Femur (tissue), 1 donor: ENCODE data around the gene MRPL14.

Experiments used
- DNase-seq: peaks from one replicate; pipeline ENCODE4 v3.0.0-alpha.2; 2017

MRPL14 gene

GRCh38 chr6:44127186-44128019 lies at the start of gene MRPL14, which contains the start of gene TMEM63B:
Gene MRPL14, minus strand, starts transcription at chr6:44127452. Its CDS starts 10,841 bp downstream, at chr6:44116611.
Gene TMEM63B, plus strand, starts transcription at chr6:44127554. Its CDS starts 7,031 bp downstream, at chr6:44134585.
- DNase-seq: peak; percentile 95

DNA sequence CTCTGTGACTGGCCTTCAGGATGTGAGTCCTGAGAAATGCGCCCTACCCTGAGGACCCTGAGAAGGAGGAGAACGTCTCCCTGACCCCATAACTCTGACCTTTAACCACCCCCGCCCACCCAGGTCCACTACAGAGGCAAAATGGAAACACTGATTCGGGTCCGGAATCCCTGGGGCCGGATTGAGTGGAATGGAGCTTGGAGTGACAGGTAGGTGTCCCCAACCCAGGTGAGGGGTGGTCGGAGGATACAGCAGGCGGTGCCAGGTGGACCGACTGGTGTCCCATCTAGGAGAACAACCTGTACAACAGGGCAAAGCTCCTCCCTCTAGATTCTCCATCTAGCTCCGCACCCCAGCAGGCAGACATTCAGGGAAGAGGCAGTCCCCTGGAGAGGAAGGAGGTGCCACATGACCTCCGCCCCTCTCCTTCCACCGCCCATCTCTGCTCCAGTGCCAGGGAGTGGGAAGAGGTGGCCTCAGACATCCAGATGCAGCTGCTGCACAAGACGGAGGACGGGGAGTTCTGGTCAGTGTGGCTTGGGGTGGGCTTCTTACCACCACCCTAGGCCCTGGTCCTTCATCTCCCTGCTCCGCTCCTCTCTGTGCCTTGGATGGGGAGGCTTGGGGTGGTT lies 49.0 kb upstream of the MRPL14 start:
- no peak for DNase-seq

DNA sequence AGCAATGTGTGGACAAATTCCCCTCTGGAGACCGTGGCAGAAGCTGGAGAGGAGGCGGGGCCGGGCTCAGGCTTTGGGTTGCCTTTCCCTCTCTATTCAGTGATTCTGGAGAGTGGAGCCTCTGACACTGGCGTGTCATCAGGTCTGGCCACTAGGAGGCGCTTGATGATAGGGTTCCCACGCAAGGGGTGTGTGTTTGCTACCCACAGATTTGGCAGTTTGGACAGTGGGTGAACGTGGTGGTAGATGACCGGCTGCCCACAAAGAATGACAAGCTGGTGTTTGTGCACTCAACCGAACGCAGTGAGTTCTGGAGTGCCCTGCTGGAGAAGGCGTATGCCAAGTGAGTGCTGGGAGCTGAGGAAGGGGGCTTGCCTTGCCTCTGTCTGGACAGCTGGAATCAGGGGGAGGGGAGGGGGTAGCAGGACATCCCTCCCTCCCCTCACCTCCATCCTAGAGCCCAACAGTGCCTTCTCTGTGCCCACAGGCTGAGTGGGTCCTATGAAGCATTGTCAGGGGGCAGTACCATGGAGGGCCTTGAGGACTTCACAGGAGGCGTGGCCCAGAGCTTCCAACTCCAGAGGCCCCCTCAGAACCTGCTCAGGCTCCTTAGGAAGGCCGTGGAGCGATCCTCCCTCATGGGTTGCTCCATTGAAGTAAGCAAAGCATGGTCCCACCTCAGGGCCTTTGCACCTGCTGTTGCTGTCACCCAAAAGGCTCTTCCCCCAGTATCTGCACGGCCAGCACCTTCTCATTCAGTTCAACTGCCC lies 45.7 kb upstream of the MRPL14 start:
- peak; percentile 91 for DNase-seq

DNA sequence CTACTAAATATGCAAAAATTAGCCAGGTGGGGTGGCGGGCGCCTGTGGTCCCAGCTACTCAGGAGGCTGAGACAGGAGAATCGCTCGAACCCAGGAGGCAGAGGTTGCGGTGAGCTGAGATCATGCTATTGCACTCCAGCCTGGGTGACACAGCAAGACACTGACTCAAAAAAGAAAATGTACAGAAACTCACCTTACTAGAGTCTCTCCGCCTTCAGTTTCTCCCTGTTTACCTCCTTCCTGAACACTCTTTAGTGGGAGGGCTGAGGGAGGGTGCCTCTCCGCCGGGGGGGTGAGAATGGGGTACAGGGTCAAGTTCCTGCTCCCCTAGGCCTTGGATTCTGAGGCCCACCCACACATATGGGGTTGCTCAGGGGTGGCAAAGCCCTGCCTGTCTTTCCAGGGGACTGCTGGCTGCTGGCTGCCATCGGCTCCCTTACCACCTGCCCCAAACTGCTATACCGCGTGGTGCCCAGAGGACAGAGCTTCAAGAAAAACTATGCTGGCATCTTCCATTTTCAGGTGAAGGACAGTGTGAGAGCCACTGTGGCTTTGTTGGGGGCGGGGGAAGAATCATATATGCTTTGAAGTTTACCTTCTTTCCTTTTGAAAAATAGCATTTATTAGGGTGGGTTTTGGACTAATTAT lies 44.8 kb upstream of the MRPL14 start:
- no peak for DNase-seq

DNA sequence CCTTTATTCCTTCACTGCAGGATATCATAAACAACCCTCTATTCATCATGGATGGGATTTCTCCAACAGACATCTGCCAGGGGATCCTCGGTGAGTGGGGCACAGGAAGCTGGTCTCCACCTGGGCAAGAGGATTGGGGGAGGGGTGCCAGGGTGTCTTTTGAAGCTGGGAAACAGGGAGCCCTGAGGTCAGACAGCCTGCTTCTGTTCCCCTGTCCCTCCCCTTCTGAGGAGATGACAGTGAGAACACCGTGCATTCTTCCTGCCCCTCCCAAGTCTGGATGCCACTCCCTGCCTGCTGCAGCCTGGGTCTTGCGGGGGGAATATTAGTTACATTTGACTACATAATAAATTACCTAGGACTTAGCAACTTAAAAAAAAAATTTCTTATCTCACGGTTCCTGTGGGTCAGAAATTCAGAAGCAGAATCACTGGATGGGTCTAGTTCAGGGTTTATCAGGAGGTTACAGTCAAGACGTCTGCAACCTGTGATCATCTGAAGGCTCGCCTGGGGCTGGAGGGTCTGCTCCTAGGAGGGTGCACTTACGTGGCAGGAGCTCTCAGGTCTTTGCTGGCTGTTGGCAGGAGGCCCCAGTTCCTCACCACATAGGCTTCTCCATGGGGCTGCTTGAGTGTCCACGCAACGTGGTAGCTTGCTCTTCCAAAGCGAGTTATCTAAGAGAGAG lies 42.8 kb upstream of the MRPL14 start:
- DNase-seq: no peak

DNA sequence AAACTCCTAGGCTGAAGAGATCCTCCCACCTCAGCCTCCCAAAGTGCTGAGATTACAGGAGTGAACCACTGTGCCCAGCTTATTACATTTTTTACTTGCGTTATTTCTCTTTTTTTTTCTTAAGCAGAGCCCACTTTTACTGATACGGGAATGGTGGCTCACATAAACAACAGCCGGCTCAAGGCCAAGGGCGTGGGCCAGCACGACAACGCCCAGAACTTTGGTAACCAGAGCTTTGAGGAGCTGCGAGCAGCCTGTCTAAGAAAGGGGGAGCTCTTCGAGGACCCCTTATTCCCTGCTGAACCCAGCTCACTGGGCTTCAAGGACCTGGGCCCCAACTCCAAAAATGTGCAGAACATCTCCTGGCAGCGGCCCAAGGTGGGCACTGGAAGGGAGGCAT lies 41.9 kb upstream of the MRPL14 start:
- no peak for DNase-seq

DNA sequence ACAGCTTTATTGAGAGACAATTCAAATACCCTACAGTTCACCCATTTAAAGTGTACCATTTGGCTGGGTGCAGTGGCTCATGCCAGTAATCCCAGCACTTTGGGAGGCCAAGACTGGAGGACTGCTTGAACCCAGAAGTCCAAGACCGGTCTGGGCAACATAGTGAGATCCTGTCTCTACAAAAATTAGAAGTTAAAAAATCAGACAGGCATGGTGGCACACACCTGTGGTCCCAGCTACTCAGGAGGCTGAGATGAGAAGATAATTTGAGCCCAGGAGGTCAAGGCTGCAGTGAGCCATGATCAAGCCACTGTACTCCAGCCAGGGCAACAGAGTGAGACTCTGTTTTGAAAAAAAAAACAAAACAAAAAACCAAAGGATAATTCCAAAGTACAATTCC lies 40.3 kb upstream of the MRPL14 start:
- DNase-seq: no peak

GRCh38 chr6:44166591-44167184 lies 39.4 kb upstream of the MRPL14 start:
- no peak for DNase-seq

DNA sequence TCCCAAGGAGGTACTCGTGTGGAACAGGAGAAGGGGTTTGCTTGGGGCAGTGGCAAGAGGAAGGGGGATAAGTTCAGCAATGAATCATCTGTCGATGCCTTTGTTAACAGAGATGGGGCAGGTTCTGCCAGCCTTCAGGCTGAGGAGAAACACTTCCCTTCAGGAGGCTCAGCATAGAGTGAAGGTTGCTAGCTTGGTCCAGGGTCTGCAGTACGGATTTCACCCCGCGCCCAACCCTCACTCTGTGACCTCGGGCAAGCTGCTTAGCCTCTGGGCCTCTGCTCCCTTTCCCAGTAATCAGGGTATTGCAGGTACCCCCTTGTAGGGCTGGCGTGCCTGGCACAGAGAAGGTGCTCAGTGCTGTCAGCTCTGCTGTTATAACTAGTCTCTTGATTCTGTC lies 38.9 kb upstream of the MRPL14 start:
- no peak for DNase-seq

GRCh38 chr6:44162876-44163625 lies 35.8 kb upstream of the MRPL14 start:
- no peak for DNase-seq

DNA sequence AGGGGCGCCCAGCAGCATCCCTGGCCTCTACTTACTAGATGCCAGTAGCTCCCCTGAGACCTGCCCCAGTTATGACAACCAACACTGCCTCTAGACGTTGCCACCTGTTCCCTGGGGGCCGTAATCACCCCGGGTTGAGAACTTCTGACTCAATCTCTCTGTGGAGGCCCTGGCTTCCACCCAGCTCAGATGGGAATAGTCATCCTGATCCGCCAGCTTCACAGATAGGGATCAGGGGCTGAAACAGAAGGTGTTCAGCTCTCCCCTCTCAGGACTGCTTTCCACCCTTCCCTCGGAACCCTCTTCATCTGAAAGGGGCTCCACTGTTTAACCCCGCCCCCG lies 34.7 kb upstream of the MRPL14 start:
- no peak for DNase-seq

GRCh38 chr6:44158770-44159228 lies 31.5 kb upstream of the MRPL14 start, which contains the start of gene CAPN11:
Gene CAPN11, plus strand, starts transcription at chr6:44158820. Its CDS starts 29 bp downstream, at chr6:44158849.
- no peak for DNase-seq

DNA sequence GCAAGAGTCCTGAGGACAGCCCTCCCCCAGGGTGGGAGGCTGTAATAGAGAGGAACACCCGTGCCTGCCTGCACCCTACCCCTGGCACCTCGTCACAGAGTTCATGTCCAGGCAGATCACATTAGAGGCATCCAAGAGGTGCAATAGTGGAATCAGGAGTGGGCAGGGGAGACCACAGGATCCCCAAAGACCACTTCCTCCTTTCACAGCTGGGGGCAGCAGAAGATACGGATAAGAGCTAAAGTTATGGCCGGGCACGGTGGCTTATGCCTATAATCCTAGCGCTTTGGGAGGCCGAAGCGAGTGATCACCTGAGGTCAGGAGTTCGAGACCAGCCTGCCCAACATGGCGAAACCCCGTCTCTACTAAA lies 29.9 kb upstream of the MRPL14 start:
- DNase-seq: no peak

DNA sequence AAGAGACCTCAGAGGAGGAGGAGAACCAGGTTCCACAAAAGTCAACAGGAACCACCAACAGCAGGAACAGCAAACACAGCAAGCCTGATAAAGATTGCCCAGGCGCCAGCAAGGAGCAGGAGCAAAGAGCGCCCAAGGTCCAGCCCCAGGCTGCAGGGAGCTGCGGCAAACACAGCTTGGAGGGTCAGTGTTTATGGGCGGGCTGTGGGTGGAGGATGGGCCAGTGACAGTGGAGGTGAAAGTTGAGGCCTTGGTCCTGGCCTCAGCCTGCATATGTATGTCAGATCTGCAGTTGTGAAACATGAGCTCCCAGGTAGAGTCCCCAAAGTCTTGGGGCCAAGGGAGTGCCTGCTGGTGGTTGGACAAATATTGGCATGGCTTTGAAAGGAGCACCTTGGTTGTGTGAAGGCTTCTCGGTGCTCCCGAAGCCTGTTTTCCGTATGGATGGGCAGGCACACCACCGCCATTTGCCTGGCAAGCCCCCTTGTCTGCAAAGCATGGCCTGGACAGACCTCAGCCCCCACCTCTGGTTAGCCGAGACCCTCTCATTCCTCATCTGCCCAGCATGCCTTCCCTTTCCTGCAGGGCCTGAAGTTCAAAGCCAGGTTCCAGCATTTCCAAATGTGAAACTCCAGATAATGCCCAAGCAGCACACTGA lies 29.4 kb upstream of the MRPL14 start:
- DNase-seq: no peak

DNA sequence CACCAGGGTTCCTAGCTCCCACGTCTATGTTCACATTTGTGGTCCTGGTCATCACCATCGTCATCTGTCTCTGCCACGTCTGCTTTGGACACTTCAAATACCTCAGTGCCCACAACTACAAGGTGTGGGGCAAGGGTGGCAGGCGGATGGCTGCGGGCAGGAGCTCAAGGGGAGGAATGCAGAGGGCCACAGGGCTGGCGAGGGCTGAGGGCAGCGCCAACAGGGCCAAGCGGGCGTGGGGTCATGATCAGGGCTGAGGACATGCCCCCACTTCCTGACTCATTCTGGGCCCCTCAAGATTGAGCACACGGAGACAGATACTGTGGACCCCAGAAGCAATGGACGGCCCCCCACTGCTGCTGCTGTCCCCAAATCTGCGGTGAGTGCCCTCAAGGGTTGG lies 26.8 kb upstream of the MRPL14 start:
- no peak for DNase-seq

DNA sequence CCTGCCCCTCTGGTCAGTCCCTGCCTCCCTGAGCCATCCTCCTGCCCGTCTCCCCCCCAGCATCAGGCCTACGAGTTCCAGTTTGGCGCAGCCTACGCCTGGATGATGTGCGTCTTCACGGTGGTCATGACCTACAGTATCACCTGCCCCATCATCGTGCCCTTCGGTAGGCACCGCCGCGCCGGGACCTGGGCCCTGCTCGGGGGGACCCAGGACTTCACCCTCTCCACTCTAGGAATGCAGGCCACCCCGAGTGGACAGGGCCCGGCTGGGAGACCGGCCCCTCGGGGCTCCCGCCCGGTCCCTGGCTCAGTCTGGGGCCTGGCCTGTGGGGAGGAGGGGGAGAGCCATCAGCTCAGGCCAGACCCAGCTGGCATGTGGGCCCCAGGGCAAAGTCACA lies 25.3 kb upstream of the MRPL14 start:
- DNase-seq: no peak

- no peak for DNase-seq
Observed at GRCh38 chr6:44152109-44152461, 24.8 kb upstream of the MRPL14 start.

GRCh38 chr6:44151348-44152108 lies 24.3 kb upstream of the MRPL14 start:
- DNase-seq: peak; percentile 83

- no peak for DNase-seq
Observed at GRCh38 chr6:44150317-44150917, 23.2 kb upstream of the MRPL14 start.
